ENCODE data around the gene TMEM8B.

The TMEM8B gene

GRCh38 chr9:35856206-35856605 lies 27.2 kb downstream of the TMEM8B start:
- Histone ChIP-seq H3K79me2 (ENCODE audit: insufficient read depth, low read depth) (no peaks in the 10 kb centered on the region), H3K27me3 (ENCODE audit: insufficient read depth, low read depth) (no peaks in the 10 kb centered on the region), H3K36me3 (ENCODE audit: insufficient read depth) (no peaks in the 10 kb centered on the region), H3K9ac (no peak overlapping the region), H3K27ac (no peak overlapping the region), H3K4me2 (no peak overlapping the region), H4K20me1 (ENCODE audit: insufficient read depth) (no peaks in the 10 kb centered on the region), H2AFZ (ENCODE audit: low read depth) (no peak overlapping the region), H3K4me3 (IDR thresholded peaks at IDR 0.05; ENCODE audit: insufficient read depth, low read depth, low read length) (no peak overlapping the region), H3K4me1 (ENCODE audit: low read depth, poor library complexity, severe bottlenecking) (no peaks in the 10 kb centered on the region)
- TF ChIP-seq, protein P1, sequence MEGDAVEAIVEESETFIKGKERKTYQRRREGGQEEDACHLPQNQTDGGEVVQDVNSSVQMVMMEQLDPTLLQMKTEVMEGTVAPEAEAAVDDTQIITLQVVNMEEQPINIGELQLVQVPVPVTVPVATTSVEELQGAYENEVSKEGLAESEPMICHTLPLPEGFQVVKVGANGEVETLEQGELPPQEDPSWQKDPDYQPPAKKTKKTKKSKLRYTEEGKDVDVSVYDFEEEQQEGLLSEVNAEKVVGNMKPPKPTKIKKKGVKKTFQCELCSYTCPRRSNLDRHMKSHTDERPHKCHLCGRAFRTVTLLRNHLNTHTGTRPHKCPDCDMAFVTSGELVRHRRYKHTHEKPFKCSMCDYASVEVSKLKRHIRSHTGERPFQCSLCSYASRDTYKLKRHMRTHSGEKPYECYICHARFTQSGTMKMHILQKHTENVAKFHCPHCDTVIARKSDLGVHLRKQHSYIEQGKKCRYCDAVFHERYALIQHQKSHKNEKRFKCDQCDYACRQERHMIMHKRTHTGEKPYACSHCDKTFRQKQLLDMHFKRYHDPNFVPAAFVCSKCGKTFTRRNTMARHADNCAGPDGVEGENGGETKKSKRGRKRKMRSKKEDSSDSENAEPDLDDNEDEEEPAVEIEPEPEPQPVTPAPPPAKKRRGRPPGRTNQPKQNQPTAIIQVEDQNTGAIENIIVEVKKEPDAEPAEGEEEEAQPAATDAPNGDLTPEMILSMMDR (conservative IDR thresholded peaks at IDR 0.05; ENCODE audit: low read depth, low read length): no peak

- Histone ChIP-seq H3K4me1 (ENCODE audit: low read depth, poor library complexity, severe bottlenecking) (no peaks in the 10 kb centered on the region), H3K27ac (no peak overlapping the region), H3K4me2 (no peak overlapping the region), H3K36me3 (ENCODE audit: insufficient read depth) (no peaks in the 10 kb centered on the region), H3K79me2 (ENCODE audit: insufficient read depth, low read depth) (no peaks in the 10 kb centered on the region), H3K4me3 (IDR thresholded peaks at IDR 0.05; ENCODE audit: insufficient read depth, low read depth, low read length) (no peak overlapping the region), H4K20me1 (ENCODE audit: insufficient read depth) (no peaks in the 10 kb centered on the region), H3K9ac (no peak overlapping the region), H3K27me3 (ENCODE audit: insufficient read depth, low read depth) (no peaks in the 10 kb centered on the region), H2AFZ (ENCODE audit: low read depth) (no peak overlapping the region)
- TF ChIP-seq, protein P1 (conservative IDR thresholded peaks at IDR 0.05; ENCODE audit: low read depth, low read length): no peak
These were observed 27.9 kb downstream of the TMEM8B start for GRCh38 chr9:35856882-35857281.

GRCh38 chr9:35858458-35858857 lies 29.4 kb downstream of the TMEM8B start:
- TF ChIP-seq, protein P1 (conservative IDR thresholded peaks at IDR 0.05; ENCODE audit: low read depth, low read length): no peak
- Histone ChIP-seq H3K36me3 (ENCODE audit: insufficient read depth) (no peaks in the 10 kb centered on the region), H3K79me2 (ENCODE audit: insufficient read depth, low read depth) (no peaks in the 10 kb centered on the region)

GRCh38 chr9:35859310-35859989 lies 30.4 kb downstream of the TMEM8B start:
- Histone ChIP-seq H4K20me1 (ENCODE audit: insufficient read depth) (no peaks in the 10 kb centered on the region), H3K27me3 (ENCODE audit: insufficient read depth, low read depth) (no peaks in the 10 kb centered on the region), H3K4me3 (IDR thresholded peaks at IDR 0.05; ENCODE audit: insufficient read depth, low read depth, low read length) (no peak overlapping the region), H3K9ac (no peak overlapping the region), H3K27ac (no peak overlapping the region), H3K4me2 (no peak overlapping the region), H2AFZ (ENCODE audit: low read depth) (no peak overlapping the region), H3K36me3 (ENCODE audit: insufficient read depth) (no peaks in the 10 kb centered on the region), H3K4me1 (ENCODE audit: low read depth, poor library complexity, severe bottlenecking) (no peaks in the 10 kb centered on the region), H3K79me2 (ENCODE audit: insufficient read depth, low read depth) (no peaks in the 10 kb centered on the region)
- TF ChIP-seq, protein P1 (conservative IDR thresholded peaks at IDR 0.05; ENCODE audit: low read depth, low read length): no peak

More at GRCh38 chr9:35858458-35858857, 29.4 kb downstream of the TMEM8B start:
- Histone ChIP-seq H2AFZ (ENCODE audit: low read depth) (no peak overlapping the region), H3K9ac (no peak overlapping the region), H3K27ac (no peak overlapping the region), H3K4me1 (ENCODE audit: low read depth, poor library complexity, severe bottlenecking) (no peaks in the 10 kb centered on the region), H3K4me3 (IDR thresholded peaks at IDR 0.05; ENCODE audit: insufficient read depth, low read depth, low read length) (no peak overlapping the region), H3K27me3 (ENCODE audit: insufficient read depth, low read depth) (no peaks in the 10 kb centered on the region), H3K4me2 (no peak overlapping the region), H4K20me1 (ENCODE audit: insufficient read depth) (no peaks in the 10 kb centered on the region)

Measured in KMS-11 (cell line).